H1 (cell line): ENCODE data around the gene RNF2. TPM values are rescaled to one million over a fixed set of nuclear protein-coding genes. Genes with fewer than 3 reads are reported as not detected.

ENCODE experiments used
- CTCF ChIA-PET: fragments of 300-600 bp; sonication (Branson Sonifier 250); formaldehyde crosslinking; loops from one replicate; lab custom pipeline; 2021; ENCODE audit not compliant: partially characterized antibody; lab: Charles Lee
- POLR2A ChIA-PET: fragments of 300-600 bp; sonication (Branson Sonifier 250); formaldehyde crosslinking; loops from one replicate; lab custom pipeline; 2021; ENCODE audit warnings: inconsistent platforms; ENCODE audit not compliant: partially characterized antibody; lab: Charles Lee
- DNase-seq, 2 experiments: peaks; one replicate each; pipeline versions ENCODE4 v3.0.0 to v3.0.0-alpha.2; 2010 to 2022; ENCODE audit warnings: low spot score in 2 of 2, low read depth in 1 of 2, mixed read lengths in 1 of 2
- FAIRE-seq: peaks from 2 replicates; lab custom pipeline; 2011; peaks lifted over from hg19 to GRCh38; lab: Jason Lieb, UNC
- H2AFZ ChIP-seq: 2 replicates; pipeline ENCODE4 v1.8.1; 2012; ENCODE audit warnings: low read length, inconsistent platforms
- H2AK5ac ChIP-seq: 2 replicates; pipeline ENCODE4 v1.6.1; 2013; ENCODE audit warnings: low read depth, low read length
- H2BK120ac ChIP-seq: replicated peaks from 2 replicates; pipeline ENCODE3; 2013; ENCODE audit warnings: low read depth, low read length, inconsistent platforms
- H2BK12ac ChIP-seq: 2 replicates; pipeline ENCODE4 v1.6.1; 2013; ENCODE audit warnings: low read depth, low read length
- H2BK15ac ChIP-seq: 2 replicates; pipeline ENCODE4 v1.6.1; 2013; ENCODE audit warnings: low read length
- H2BK20ac ChIP-seq: 2 replicates; pipeline ENCODE4 v1.6.1; 2013; ENCODE audit warnings: low read length
- H2BK5ac ChIP-seq: 2 replicates; pipeline ENCODE4 v1.6.1; 2013; ENCODE audit warnings: low read depth, low read length
- H3K14ac ChIP-seq: 2 replicates; pipeline ENCODE4 v1.6.1; 2013; ENCODE audit warnings: inconsistent platforms; ENCODE audit not compliant: insufficient read length
- H3K18ac ChIP-seq: 2 replicates; pipeline ENCODE4 v1.6.1; 2013; ENCODE audit warnings: low read length; ENCODE audit errors: extremely low read depth
- H3K23ac ChIP-seq: 2 replicates; pipeline ENCODE4 v1.6.1; 2013; ENCODE audit warnings: inconsistent platforms; ENCODE audit not compliant: insufficient read length
- H3K23me2 ChIP-seq: 2 replicates; pipeline ENCODE4 v1.6.1; 2013; ENCODE audit warnings: low read depth, low read length
- H3K27ac ChIP-seq: 2 replicates; pipeline ENCODE4 v1.6.1; 2011; ENCODE audit warnings: low read depth, low read length, inconsistent platforms
- H3K27me3 ChIP-seq, 4 experiments: replicated peaks in 1 of 4; 1 replicate in 1 of 4; 2 replicates in 3 of 4; pipeline versions ENCODE4 v1.6.1 to v1.8.1; 2011 to 2013; ENCODE audit warnings: low read length in 3 of 4, mild to moderate bottlenecking in 3 of 4, inconsistent platforms in 2 of 4, mixed read lengths in 2 of 4, moderate library complexity in 1 of 4; ENCODE audit not compliant: control insufficient read depth in 3 of 4, insufficient read depth in 3 of 4; ENCODE audit errors: extremely low read depth in 1 of 4
- H3K36me3 ChIP-seq, 4 experiments: 2 replicates each; pipeline versions ENCODE4 v1.6.1 to v1.8.1; 2011 to 2013; ENCODE audit warnings: mild to moderate bottlenecking in 4 of 4, low read length in 3 of 4, moderate library complexity in 2 of 4, control low read depth in 1 of 4, inconsistent platforms in 1 of 4; ENCODE audit not compliant: insufficient read depth in 4 of 4, control insufficient read depth in 2 of 4
- H3K4ac ChIP-seq: replicated peaks from 2 replicates; pipeline ENCODE3; 2013; ENCODE audit warnings: low read length, low read depth, mixed read lengths, inconsistent platforms; ENCODE audit not compliant: insufficient read length
- H3K4me1 ChIP-seq, 4 experiments: replicated peaks in 1 of 4; 1 replicate in 1 of 4; 2 replicates in 3 of 4; pipeline versions ENCODE4 v1.6.1 to v1.8.1; 2011 to 2013; ENCODE audit warnings: low read length in 3 of 4, inconsistent platforms in 2 of 4, mixed read lengths in 1 of 4; ENCODE audit not compliant: insufficient read depth in 4 of 4, control insufficient read depth in 3 of 4
- H3K4me2 ChIP-seq, 2 experiments: 2 replicates each; pipeline versions ENCODE4 v1.6.1 to v1.8.1; 2011 to 2013; ENCODE audit warnings: low read depth in 2 of 2, low read length in 2 of 2, control low read depth in 1 of 2, inconsistent platforms in 1 of 2, mild to moderate bottlenecking in 1 of 2; ENCODE audit not compliant: insufficient read depth in 1 of 2
- H3K4me3 ChIP-seq, 4 experiments: fragments of 200-600, 300-600 bp in 1 of 4; sonication (generic), shearing (Covaris generic), sonication (Bioruptor Twin) in 1 of 4; 2 replicates each; pipeline versions ENCODE4 v1.5.1 to v1.8.1; 2011 to 2016; ENCODE audit warnings: low read length in 4 of 4, low read depth in 3 of 4, control low read depth in 2 of 4, inconsistent platforms in 2 of 4, mild to moderate bottlenecking in 2 of 4, mixed read lengths in 1 of 4, moderate library complexity in 1 of 4; ENCODE audit not compliant: insufficient read depth in 2 of 4; ENCODE audit errors: extremely low read depth in 1 of 4
- H3K56ac ChIP-seq: replicated peaks from 2 replicates; pipeline ENCODE3; 2013; ENCODE audit warnings: low read depth, mild to moderate bottlenecking, mixed read lengths, low read length, inconsistent platforms; ENCODE audit not compliant: insufficient read length
- H3K79me1 ChIP-seq: 2 replicates; pipeline ENCODE4 v1.6.1; 2013; ENCODE audit warnings: low read depth, low read length, control low read depth
- H3K79me2 ChIP-seq, 2 experiments: 2 replicates each; pipeline versions ENCODE4 v1.6.1 to v1.8.1; 2012 to 2013; ENCODE audit warnings: low read length in 2 of 2, mild to moderate bottlenecking in 2 of 2, inconsistent platforms in 1 of 2; ENCODE audit not compliant: insufficient read depth in 2 of 2, control insufficient read depth in 1 of 2
- H3K9ac ChIP-seq, 4 experiments: replicated peaks in 1 of 4; 1 replicate in 1 of 4; 2 replicates in 3 of 4; pipeline versions ENCODE4 v1.6.1 to v1.8.1; 2011 to 2013; ENCODE audit warnings: low read depth in 3 of 4, low read length in 3 of 4, control low read depth in 2 of 4, mild to moderate bottlenecking in 2 of 4, moderate library complexity in 2 of 4, inconsistent platforms in 1 of 4; ENCODE audit errors: extremely low read depth in 1 of 4
- H3K9me3 ChIP-seq, 2 experiments: 2 replicates each; pipeline versions ENCODE4 v1.6.1 to v1.8.1; 2012 to 2013; ENCODE audit warnings: mild to moderate bottlenecking in 2 of 2, moderate library complexity in 2 of 2, control low read depth in 1 of 2, inconsistent platforms in 1 of 2, low read depth in 1 of 2, low read length in 1 of 2, mixed read lengths in 1 of 2; ENCODE audit not compliant: insufficient read depth in 2 of 2
- H4K20me1 ChIP-seq, 2 experiments: replicated peaks in 1 of 2; 2 replicates each; pipeline versions ENCODE3 to v1.8.1; 2011 to 2013; ENCODE audit warnings: inconsistent platforms in 2 of 2, low read length in 2 of 2, mild to moderate bottlenecking in 1 of 2; ENCODE audit not compliant: insufficient read depth in 2 of 2, control insufficient read depth in 1 of 2
- H4K5ac ChIP-seq: 2 replicates; pipeline ENCODE4 v1.6.1; 2013; ENCODE audit warnings: low read length, low read depth, mixed read lengths, inconsistent platforms; ENCODE audit not compliant: insufficient read length
- H4K8ac ChIP-seq: 2 replicates; pipeline ENCODE4 v1.8.0; 2013; ENCODE audit warnings: mild to moderate bottlenecking, moderate library complexity, low read length, inconsistent platforms; ENCODE audit not compliant: insufficient read depth; ENCODE audit errors: extremely low read depth
- H4K91ac ChIP-seq: replicated peaks from 2 replicates; pipeline ENCODE3; 2013; ENCODE audit warnings: low read length, mixed read lengths, inconsistent platforms; ENCODE audit not compliant: insufficient read length
- BRCA1 ChIP-seq: IDR thresholded peaks from 2 replicates; pipeline ENCODE4 v1.6.1; 2012; ENCODE audit warnings: low read depth, low read length, improper control_type of control experiment
- CBX5 ChIP-seq: fragments of 300-800, 300-1000 bp; sonication (generic); IDR thresholded peaks from 2 replicates; pipeline ENCODE4 v1.7.1; 2016; ENCODE audit warnings: antibody characterized with exemption, low read length, low read depth
- EZH2 ChIP-seq: fragments of 200-600 bp; sonication (generic); IDR thresholded peaks from 2 replicates; pipeline ENCODE4 v1.7.1; 2012; ENCODE audit warnings: low read depth, mild to moderate bottlenecking, moderate library complexity, low read length, inconsistent platforms; ENCODE audit not compliant: severe bottlenecking
- KDM1A ChIP-seq: fragments of 200-600, 300-600 bp; sonication (generic); IDR thresholded peaks from 2 replicates; pipeline ENCODE4 v1.7.1; 2016; ENCODE audit warnings: mild to moderate bottlenecking, low read length, borderline replicate concordance
- KDM5A ChIP-seq: fragments of 200-600 bp; IDR thresholded peaks from 2 replicates; pipeline ENCODE4 v1.7.1; 2012; ENCODE audit warnings: mild to moderate bottlenecking, low read length, inconsistent platforms, mixed read lengths
- NRF1 ChIP-seq: IDR thresholded peaks from 2 replicates; pipeline ENCODE4 v1.6.1; 2011; ENCODE audit warnings: mild to moderate bottlenecking, low read depth, low read length, improper control_type of control experiment
- PHF8 ChIP-seq: fragments of 200-600 bp; sonication (generic); conservative IDR thresholded peaks from 2 replicates; pipeline ENCODE4 v1.7.1; 2012; ENCODE audit warnings: low read depth, mild to moderate bottlenecking, inconsistent platforms, low read length, moderate library complexity
- RXRA ChIP-seq: IDR thresholded peaks from 2 replicates; pipeline ENCODE4 v1.6.1; 2011; ENCODE audit warnings: low read depth, mild to moderate bottlenecking, low read length, moderate library complexity; ENCODE audit not compliant: insufficient read depth
- SIRT6 ChIP-seq: IDR thresholded peaks from one replicate; pipeline ENCODE4 v1.7.1; 2012; ENCODE audit warnings: low read length, inconsistent platforms
- SP2 ChIP-seq: IDR thresholded peaks from 2 replicates; pipeline ENCODE4 v1.6.1; 2012; ENCODE audit warnings: mild to moderate bottlenecking, low read length, inconsistent platforms
- TEAD4 ChIP-seq: IDR thresholded peaks from 2 replicates; pipeline ENCODE4 v1.6.1; 2012; ENCODE audit warnings: low read depth, low read length, inconsistent platforms, mixed read lengths
- polyA plus RNA-seq, 7 experiments: library from polyadenylated mRNA; depleted of rRNA in 3 of 7; stranded (reverse) in 5 of 7; unstranded in 2 of 7; fragments of >200 nt in 5 of 7; fragments of 200-250 nt in 2 of 7; gene quantifications; 1 replicate in 5 of 7; 2 replicates in 1 of 7; 4 replicates in 1 of 7; pipeline versions ENCODE4 v1.2.1 to v1.2.3, GENCODE V29; 2011 to 2013; ENCODE audit warnings: missing spikeins in 2 of 7, mixed read lengths in 2 of 7
- total RNA-seq: library from RNA; stranded (reverse); fragmentation: NEBNext Ultra II Directional; extraction: Animal tissue kit (Norgen Biotek cat#: 25700); gene quantifications from 2 replicates; pipeline ENCODE4 v1.2.1, GENCODE V29; 2021
- TF ChIP-seq, protein P1 (sequence below): IDR thresholded peaks from 2 replicates; pipeline ENCODE4 v1.6.1; 2011; ENCODE audit warnings: low read length, improper control_type of control experiment
- TF ChIP-seq, protein P2 (sequence below): IDR thresholded peaks from 2 replicates; pipeline ENCODE4 v1.6.1; 2012; ENCODE audit warnings: low read length, inconsistent platforms

Gene RNF2
- total and polyA plus RNA-seq, 2 of the 8 experiments (the other 6 are each of a cell fraction or from before 2014, with no cell fraction given), result 28.9 to 58.9 TPM

GRCh38 chr1:185144233-185144632 lies 98.9 kb downstream of the RNF2 start:
- H3K14ac ChIP-seq, result no peak overlapping the region
- DNase-seq, result no peak
- TF ChIP-seq EZH2 (no peak), NRF1 (no peak), CBX5 (no peak), SP2 (no peak), TEAD4 (no peak), SIRT6 (no peak), KDM5A (no peak), BRCA1 (no peak), KDM1A (no peak), RXRA (no peak), PHF8 (no peak)
- TF ChIP-seq, protein P1, sequence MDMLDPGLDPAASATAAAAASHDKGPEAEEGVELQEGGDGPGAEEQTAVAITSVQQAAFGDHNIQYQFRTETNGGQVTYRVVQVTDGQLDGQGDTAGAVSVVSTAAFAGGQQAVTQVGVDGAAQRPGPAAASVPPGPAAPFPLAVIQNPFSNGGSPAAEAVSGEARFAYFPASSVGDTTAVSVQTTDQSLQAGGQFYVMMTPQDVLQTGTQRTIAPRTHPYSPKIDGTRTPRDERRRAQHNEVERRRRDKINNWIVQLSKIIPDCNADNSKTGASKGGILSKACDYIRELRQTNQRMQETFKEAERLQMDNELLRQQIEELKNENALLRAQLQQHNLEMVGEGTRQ, result no peak
- TF ChIP-seq, protein P2, sequence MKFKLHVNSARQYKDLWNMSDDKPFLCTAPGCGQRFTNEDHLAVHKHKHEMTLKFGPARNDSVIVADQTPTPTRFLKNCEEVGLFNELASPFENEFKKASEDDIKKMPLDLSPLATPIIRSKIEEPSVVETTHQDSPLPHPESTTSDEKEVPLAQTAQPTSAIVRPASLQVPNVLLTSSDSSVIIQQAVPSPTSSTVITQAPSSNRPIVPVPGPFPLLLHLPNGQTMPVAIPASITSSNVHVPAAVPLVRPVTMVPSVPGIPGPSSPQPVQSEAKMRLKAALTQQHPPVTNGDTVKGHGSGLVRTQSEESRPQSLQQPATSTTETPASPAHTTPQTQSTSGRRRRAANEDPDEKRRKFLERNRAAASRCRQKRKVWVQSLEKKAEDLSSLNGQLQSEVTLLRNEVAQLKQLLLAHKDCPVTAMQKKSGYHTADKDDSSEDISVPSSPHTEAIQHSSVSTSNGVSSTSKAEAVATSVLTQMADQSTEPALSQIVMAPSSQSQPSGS, result no peak

More at GRCh38 chr1:185144233-185144632, 98.9 kb downstream of the RNF2 start:
- Histone ChIP-seq H2AK5ac (no peak overlapping the region), H2AFZ (no peak overlapping the region), H3K18ac (no peak overlapping the region), H3K56ac (no peak overlapping the region), H3K4me1 (no peaks in the 10 kb centered on the region), H4K8ac (no peak overlapping the region), H3K9ac (no peak overlapping the region), H3K79me1 (no peaks in the 10 kb centered on the region), H3K79me2 (no peaks in the 10 kb centered on the region), H3K27ac (no peak overlapping the region), H3K4me2 (no peak overlapping the region), H3K4me3 (no peak overlapping the region), H3K23ac (no peak overlapping the region), H3K36me3 (peaks cover 0 to 56% (median 5%) of the 10 kb centered on the region in 4 experiments; a peak in 4 of 8 replicates), H3K4ac (no peak overlapping the region), H2BK5ac (no peak overlapping the region), H4K20me1 (no peaks in the 10 kb centered on the region), H4K91ac (no peak overlapping the region), H3K9me3 (no peaks in the 10 kb centered on the region), H3K23me2 (no peaks in the 10 kb centered on the region), H4K5ac (no peak overlapping the region), H3K27me3 (no peaks in the 10 kb centered on the region), H2BK20ac (no peak overlapping the region), H2BK120ac (no peak overlapping the region), H2BK15ac (no peak overlapping the region), H2BK12ac (no peak overlapping the region)
- ChIA-PET POLR2A (no interaction called here), CTCF (interaction anchor here (0.7 kb wide), 1 partner anchor 24 kb away, joined by 3 read pairs; no protein-coding TSS in a partner anchor)
- no peak for FAIRE-seq
